Stomach (tissue), 9 donors: ENCODE measurements around the gene TMEM147. TPM values are rescaled to one million over a fixed set of nuclear protein-coding genes. Genes with fewer than 3 reads are reported as not detected.

Source experiments
- DNase-seq, 2 donors: peaks; one replicate each; pipeline versions ENCODE4 v3.0.0 to v3.0.0-alpha.2; 2013 to 2019
- H3K27ac ChIP-seq, 5 donors: fragments of 200-600 bp in 4 of 5; sonication (generic) in 4 of 5; one replicate each; pipeline ENCODE4 v1.5.1; 2013 to 2019; ENCODE audit warnings: mild to moderate bottlenecking in 1 of 5, moderate library complexity in 1 of 5
- H3K27me3 ChIP-seq, 3 donors: fragments of 200-600 bp; sonication (generic); one replicate each; pipeline ENCODE4 v1.5.1; 2017 to 2019; ENCODE audit warnings: mixed run types in 1 of 3
- H3K36me3 ChIP-seq, 4 donors: fragments of 200-600 bp; sonication (generic); 1 replicate in 3 of 4; 2 replicates in 1 of 4; pipeline ENCODE4 v1.5.1; 2016 to 2019
- H3K4me1 ChIP-seq, 4 donors: fragments of 200-600 bp; sonication (generic); one replicate each; pipeline ENCODE4 v1.5.1; 2016 to 2019
- H3K4me3 ChIP-seq, 4 donors: fragments of 200-600 bp; sonication (generic) in 3 of 4; one replicate each; pipeline ENCODE4 v1.5.1; 2016 to 2019; ENCODE audit warnings: mild to moderate bottlenecking in 1 of 4
- H3K9me3 ChIP-seq, 4 donors: fragments of 200-600 bp; sonication (generic); one replicate each; pipeline ENCODE4 v1.5.1; 2016 to 2019
- POLR2A ChIP-seq, 4 donors: fragments of 450-650 bp; IDR thresholded peaks; one replicate each; pipeline ENCODE4 v1.6.1; 2016; ENCODE audit warnings: antibody characterized with exemption in 4 of 4, control low read depth in 2 of 4, mild to moderate bottlenecking in 1 of 4, moderate library complexity in 1 of 4
- WGBS, 5 donors: extraction: QIAGEN DNeasy Blood & Tissue Kit in 3 of 5; methylation state at CpG; one replicate each; pipeline versions ENCODE4 v1.1.5 to v1.1.7; 2013 to 2018; 5-methylcytosine and 5-hydroxymethylcytosine counted together
- intact Hi-C: fragments of 100-400 bp; cut with DNase I; formaldehyde crosslinking; loops from one replicate; pipeline ENCODE4 v1.15.1; 2023; ENCODE audit warnings: low total_unique reads
- polyA plus RNA-seq, 3 donors: library from polyadenylated mRNA; stranded (reverse); fragments of 200-250 nt; gene quantifications; one replicate each; pipeline ENCODE4 v1.2.3, GENCODE V29; 2013
- total RNA-seq, 5 donors: library from RNA; depleted of rRNA; stranded (reverse); fragments of >200 nt; gene quantifications; one replicate each; pipeline versions ENCODE4 v1.1.0 to v1.2.3, GENCODE V29; 2014 to 2016
- donor health status: healthy with polysubstance abuse.
- donor health status: Bipolar disorder and iron deficiency.
- donor health status: healthy.

Gene TMEM147
- total and polyA plus RNA-seq, 8 donors = 7.0 to 131 (median 62.5) TPM

DNA sequence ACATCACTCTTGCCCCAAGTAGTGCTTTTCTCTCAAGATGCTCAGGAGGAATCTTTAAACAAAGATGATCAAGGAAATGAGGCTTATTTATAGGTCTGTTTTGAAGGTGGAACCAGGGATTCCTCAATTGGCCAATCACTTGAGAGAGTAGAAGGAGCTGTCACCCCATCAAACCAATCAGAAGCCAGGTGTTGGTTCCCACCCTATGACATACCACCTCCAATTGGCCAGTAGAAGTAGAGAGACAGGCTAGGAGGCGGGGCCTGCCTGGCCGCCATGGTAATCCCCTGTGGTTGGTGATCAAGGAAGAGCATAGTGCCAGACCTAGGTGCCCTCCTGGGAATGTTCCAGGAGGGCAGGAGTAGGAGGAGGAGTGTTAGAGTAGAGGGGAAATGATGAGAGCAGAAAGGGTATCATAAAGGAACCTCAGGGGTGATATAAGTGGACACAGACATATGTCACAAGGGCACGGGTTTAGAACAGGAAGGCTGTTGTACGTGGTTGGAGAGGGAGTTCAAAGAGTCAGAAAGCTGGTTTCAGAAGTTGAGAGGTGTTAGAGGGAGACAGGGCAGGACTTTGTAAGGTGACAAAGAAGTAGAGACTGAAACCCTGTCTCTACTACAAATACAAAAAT is 51.1 kb downstream of the TMEM147 start:
- no peak for TF ChIP-seq POLR2A (IDR thresholded peaks at IDR 0.05)
- Histone ChIP-seq H3K36me3 (no peaks in the 10 kb centered on the region), H3K4me3 (no peak overlapping the region), H3K27me3 (peaks cover 0 to 39% (median 0%) of the 10 kb centered on the region in 3 donors), H3K4me1 (no peaks in the 10 kb centered on the region), H3K9me3 (no peaks in the 10 kb centered on the region), H3K27ac (no peak overlapping the region)
- 60 to 72% (median 69%) methylated on average over 4 of the region's 4 CpGs for WGBS, 5 donors
- intact Hi-C loops = no loop called here
- DNase-seq = no peak

Other genes starting within 250 kb of the TMEM147 start
- 1 to 10 TPM in 2 of 5 donors, not detected in 3; 3.1 to 5.7 TPM for gene CD22, start 216.4 kb upstream of the TMEM147 start, total RNA-seq
- 1 to 10 TPM; 2.0 to 5.5 (median 4.0) TPM for gene CD22, start 216.4 kb upstream of the TMEM147 start, polyA plus RNA-seq
- under 1 TPM in 1 of 5 donors, not detected in 4; 0.18 TPM for gene FFAR1, start 197.7 kb upstream of the TMEM147 start, total RNA-seq
- not detected for gene FFAR1, start 197.7 kb upstream of the TMEM147 start, polyA plus RNA-seq
- gene FFAR3, start 187.2 kb upstream of the TMEM147 start, total RNA-seq = not detected
- under 1 TPM in 2 of 3 donors, not detected in 1; 0.30 to 0.56 TPM for gene FFAR3, start 187.2 kb upstream of the TMEM147 start, polyA plus RNA-seq
- not detected for gene GPR42, start 174.6 kb upstream of the TMEM147 start, total RNA-seq
- gene GPR42, start 174.6 kb upstream of the TMEM147 start, polyA plus RNA-seq = under 1 TPM in 1 of 3 donors, not detected in 2; 0.19 TPM
- 1 to 10 TPM in 1 of 5 donors, not detected in 4; 1.4 TPM for gene FFAR2, start 97.4 kb upstream of the TMEM147 start, total RNA-seq
- under 1 TPM; 0.35 to 0.62 (median 0.46) TPM for gene FFAR2, start 97.4 kb upstream of the TMEM147 start, polyA plus RNA-seq
- gene KRTDAP, start 55.2 kb upstream of the TMEM147 start, total RNA-seq = not detected
- gene KRTDAP, start 55.2 kb upstream of the TMEM147 start, polyA plus RNA-seq = 1 to 10 TPM in 2 of 3 donors, not detected in 1; 2.3 to 3.0 TPM
- gene DMKN, start 32.0 kb upstream of the TMEM147 start, total RNA-seq = 10 to 100 TPM in 2 of 5 donors, 1 to 10 TPM in 2, not detected in 1; 4.9 to 36.9 (median 20.2) TPM
- 100 to 1,000 TPM in 1 of 3 donors, 10 to 100 TPM in 2; 76.7 to 139 (median 83.6) TPM for gene DMKN, start 32.0 kb upstream of the TMEM147 start, polyA plus RNA-seq
- not detected for gene SBSN, start 17.3 kb upstream of the TMEM147 start, total RNA-seq
- gene SBSN, start 17.3 kb upstream of the TMEM147 start, polyA plus RNA-seq = 10 to 100 TPM in 1 of 3 donors, 1 to 10 TPM in 1, not detected in 1; 1.1 to 29.2 TPM
- gene GAPDHS, start 12.2 kb upstream of the TMEM147 start, total RNA-seq = not detected
- gene GAPDHS, start 12.2 kb upstream of the TMEM147 start, polyA plus RNA-seq = not detected
- 100 to 1,000 TPM in 4 of 5 donors, 1 to 10 TPM in 1; 9.8 to 890 (median 236) TPM for gene ATP4A, start 18.0 kb downstream of the TMEM147 start, total RNA-seq
- 100 to 1,000 TPM; 257 to 357 (median 345) TPM for gene ATP4A, start 18.0 kb downstream of the TMEM147 start, polyA plus RNA-seq
- gene PMIS2, start 40.5 kb downstream of the TMEM147 start, total RNA-seq = not detected
- not detected for gene PMIS2, start 40.5 kb downstream of the TMEM147 start, polyA plus RNA-seq
- 10 to 100 TPM in 1 of 5 donors, 1 to 10 TPM in 4; 4.1 to 23.2 (median 4.9) TPM for gene HAUS5, start 67.1 kb downstream of the TMEM147 start, total RNA-seq
- 10 to 100 TPM in 1 of 3 donors, 1 to 10 TPM in 2; 4.4 to 17.0 (median 5.6) TPM for gene HAUS5, start 67.1 kb downstream of the TMEM147 start, polyA plus RNA-seq
- 100 to 1,000 TPM in 1 of 5 donors, 10 to 100 TPM in 4; 26.6 to 133 (median 46.9) TPM for gene RBM42, start 83.4 kb downstream of the TMEM147 start, total RNA-seq
- 10 to 100 TPM; 56.5 to 60.8 (median 58.6) TPM for gene RBM42, start 83.4 kb downstream of the TMEM147 start, polyA plus RNA-seq
- 10 to 100 TPM in 1 of 5 donors, under 1 TPM in 1, not detected in 3; 0.55 to 11.7 TPM for gene ETV2, start 96.1 kb downstream of the TMEM147 start, total RNA-seq
- 1 to 10 TPM; 4.5 to 6.3 (median 6.1) TPM for gene ETV2, start 96.1 kb downstream of the TMEM147 start, polyA plus RNA-seq
- gene COX6B1, start 102.7 kb downstream of the TMEM147 start, total RNA-seq = 100 to 1,000 TPM; 198 to 680 (median 373) TPM
- 1,000 to 10,000 TPM; 1,105 to 1,293 (median 1,217) TPM for gene COX6B1, start 102.7 kb downstream of the TMEM147 start, polyA plus RNA-seq
- gene UPK1A, start 120.9 kb downstream of the TMEM147 start, total RNA-seq = not detected
- gene UPK1A, start 120.9 kb downstream of the TMEM147 start, polyA plus RNA-seq = under 1 TPM in 1 of 3 donors, not detected in 2; 0.08 TPM
- gene ZBTB32, start 158.9 kb downstream of the TMEM147 start, total RNA-seq = 1 to 10 TPM in 1 of 5 donors, not detected in 4; 8.2 TPM
- gene ZBTB32, start 158.9 kb downstream of the TMEM147 start, polyA plus RNA-seq = under 1 TPM in 2 of 3 donors, not detected in 1; 0.43 to 0.46 TPM
- gene KMT2B, start 172.4 kb downstream of the TMEM147 start, total RNA-seq = 10 to 100 TPM in 4 of 5 donors, 1 to 10 TPM in 1; 8.3 to 92.4 (median 24.9) TPM
- gene KMT2B, start 172.4 kb downstream of the TMEM147 start, polyA plus RNA-seq = 10 to 100 TPM; 13.9 to 22.6 (median 15.1) TPM
- 10 to 100 TPM in 2 of 5 donors, 1 to 10 TPM in 3; 3.6 to 36.8 (median 9.0) TPM for gene IGFLR1, start 196.8 kb downstream of the TMEM147 start, total RNA-seq
- gene IGFLR1, start 196.8 kb downstream of the TMEM147 start, polyA plus RNA-seq = 10 to 100 TPM in 1 of 3 donors, 1 to 10 TPM in 2; 6.4 to 15.6 (median 9.8) TPM
- 10 to 100 TPM; 11.4 to 98.0 (median 57.1) TPM for gene U2AF1L4, start 199.8 kb downstream of the TMEM147 start, total RNA-seq
- gene U2AF1L4, start 199.8 kb downstream of the TMEM147 start, polyA plus RNA-seq = 10 to 100 TPM; 27.6 to 53.0 (median 44.8) TPM
- 10 to 100 TPM in 3 of 5 donors, 1 to 10 TPM in 1, not detected in 1; 9.3 to 58.0 (median 32.2) TPM for gene PSENEN, start 200.0 kb downstream of the TMEM147 start, total RNA-seq
- 100 to 1,000 TPM in 1 of 3 donors, 10 to 100 TPM in 2; 49.2 to 101 (median 51.0) TPM for gene PSENEN, start 200.0 kb downstream of the TMEM147 start, polyA plus RNA-seq
- 10 to 100 TPM in 3 of 5 donors, 1 to 10 TPM in 2; 2.3 to 26.5 (median 17.9) TPM for gene LIN37, start 202.9 kb downstream of the TMEM147 start, total RNA-seq
- 10 to 100 TPM; 21.5 to 44.9 (median 29.2) TPM for gene LIN37, start 202.9 kb downstream of the TMEM147 start, polyA plus RNA-seq
- gene HSPB6, start 211.4 kb downstream of the TMEM147 start, total RNA-seq = 100 to 1,000 TPM in 3 of 5 donors, 10 to 100 TPM in 2; 25.0 to 492 (median 209) TPM
- gene HSPB6, start 211.4 kb downstream of the TMEM147 start, polyA plus RNA-seq = 10 to 100 TPM; 45.0 to 84.9 (median 71.5) TPM
- 10 to 100 TPM in 4 of 5 donors, 1 to 10 TPM in 1; 5.9 to 61.3 (median 36.5) TPM for gene PROSER3, start 212.6 kb downstream of the TMEM147 start, total RNA-seq
- 1 to 10 TPM; 3.6 to 6.7 (median 4.5) TPM for gene PROSER3, start 212.6 kb downstream of the TMEM147 start, polyA plus RNA-seq
- 10 to 100 TPM in 4 of 5 donors, 1 to 10 TPM in 1; 5.1 to 73.6 (median 25.4) TPM for gene ARHGAP33, start 229.9 kb downstream of the TMEM147 start, total RNA-seq
- gene ARHGAP33, start 229.9 kb downstream of the TMEM147 start, polyA plus RNA-seq = 1 to 10 TPM; 1.4 to 8.0 (median 6.9) TPM